OCI-LY7 (cell line): ENCODE results near the gene TBC1D1. TPM values are rescaled to one million over a fixed set of nuclear protein-coding genes. Genes with fewer than 3 reads are reported as not detected.

Source experiments
- BruUV-seq: library from RNA; stranded (reverse); fragments of 400-500 nt; replicated peaks from 2 replicates; lab custom pipeline; 2021; lab: Mats Ljungman, UMichigan
- CTCF ChIA-PET: fragments of 300-600 bp; sonication (Branson Sonifier 250); formaldehyde crosslinking; loops from one replicate; lab custom pipeline; 2022; ENCODE audit warnings: antibody characterized with exemption; ENCODE audit not compliant: unreplicated experiment; lab: Charles Lee
- POLR2A ChIA-PET: fragments of 300-600 bp; sonication (Branson Sonifier 250); formaldehyde crosslinking; loops from one replicate; lab custom pipeline; 2022; ENCODE audit warnings: antibody characterized with exemption; lab: Charles Lee
- DNase-seq: peaks from one replicate; pipeline ENCODE4 v3.0.0-alpha.2; 2015; ENCODE audit warnings: low spot score
- H2AFZ ChIP-seq: fragments of 200-600 bp; sonication (generic), shearing (Covaris generic); 2 replicates; pipeline ENCODE4 v1.6.1; 2014; ENCODE audit warnings: mild to moderate bottlenecking, antibody characterized with exemption, low read length, moderate library complexity
- H3K27ac ChIP-seq: fragments of 200-600 bp; sonication (generic); 2 replicates; pipeline ENCODE4 v1.5.1; 2014; ENCODE audit warnings: mixed run types, low read depth, mild to moderate bottlenecking, moderate library complexity, low read length, inconsistent platforms; ENCODE audit not compliant: poor library complexity, severe bottlenecking
- H3K36me3 ChIP-seq: fragments of 200-600 bp; sonication (generic); 2 replicates; pipeline ENCODE4 v1.6.1; 2014; ENCODE audit warnings: mild to moderate bottlenecking, antibody characterized with exemption, low read length, moderate library complexity, mixed read lengths; ENCODE audit not compliant: insufficient read depth
- H3K4me1 ChIP-seq: fragments of 200-600 bp; sonication (generic); 2 replicates; pipeline ENCODE4 v1.5.1; 2014; ENCODE audit warnings: mild to moderate bottlenecking, low read length; ENCODE audit not compliant: insufficient read depth, poor library complexity, severe bottlenecking
- H3K4me2 ChIP-seq: fragments of 200-600 bp; sonication (generic); 2 replicates; pipeline ENCODE4 v1.6.1; 2014; ENCODE audit warnings: mild to moderate bottlenecking, low read length
- H3K4me3 ChIP-seq: fragments of 200-600 bp; sonication (generic); 2 replicates; pipeline ENCODE4 v1.5.1; 2014; ENCODE audit warnings: mild to moderate bottlenecking, low read depth, low read length; ENCODE audit not compliant: poor library complexity, severe bottlenecking
- H3K79me2 ChIP-seq: fragments of 200-600 bp; sonication (generic); 2 replicates; pipeline ENCODE4 v1.6.1; 2016; ENCODE audit warnings: low read depth, mild to moderate bottlenecking, low read length, moderate library complexity, mixed read lengths; ENCODE audit not compliant: insufficient read depth
- H3K9me2 ChIP-seq: fragments of 200-600 bp; sonication (generic); 2 replicates; pipeline ENCODE4 v1.6.1; 2016; ENCODE audit warnings: mild to moderate bottlenecking, low read length, mixed read lengths; ENCODE audit not compliant: insufficient read depth
- H3K9me3 ChIP-seq: fragments of 200-600 bp; sonication (generic); 2 replicates; pipeline ENCODE4 v1.6.1; 2014; ENCODE audit warnings: mild to moderate bottlenecking, mixed run types, low read length, mixed read lengths
- H4K20me1 ChIP-seq: fragments of 200-600 bp; sonication (generic); 2 replicates; pipeline ENCODE4 v1.6.1; 2014; ENCODE audit warnings: mild to moderate bottlenecking, antibody characterized with exemption, low read length, moderate library complexity, mixed read lengths; ENCODE audit not compliant: insufficient read depth
- EZH2phosphoT487 ChIP-seq: fragments of 200-600 bp; sonication (generic); IDR thresholded peaks from 2 replicates; pipeline ENCODE4 v1.6.1; 2018; ENCODE audit warnings: low read depth, borderline replicate concordance, mild to moderate bottlenecking, mixed run types, antibody characterized with exemption, low read length, moderate library complexity, mixed read lengths
- intact Hi-C: fragments of 100-400 bp; cut with micrococcal nuclease; formaldehyde crosslinking; loops from one replicate; pipeline ENCODE4 v1.10.0; 2022; ENCODE audit not compliant: unreplicated experiment
- total RNA-seq, 2 experiments: library from RNA; depleted of rRNA in 1 of 2; stranded (reverse); fragments of >200 nt in 1 of 2; shearing (Covaris generic) in 1 of 2; gene quantifications; 2 replicates each; pipeline ENCODE4 v1.2.3, GENCODE V29; 2014 to 2022
- TF ChIP-seq, protein P1 (sequence below): fragments of 200-600 bp; sonication (generic); conservative IDR thresholded peaks from 2 replicates; pipeline ENCODE4 v1.5.1; 2014; ENCODE audit warnings: mild to moderate bottlenecking, antibody characterized with exemption, low read length, moderate library complexity, mixed read lengths

Gene TBC1D1
- total RNA-seq, 2 experiments from 2014 or later = 539 to 545 TPM

DNA sequence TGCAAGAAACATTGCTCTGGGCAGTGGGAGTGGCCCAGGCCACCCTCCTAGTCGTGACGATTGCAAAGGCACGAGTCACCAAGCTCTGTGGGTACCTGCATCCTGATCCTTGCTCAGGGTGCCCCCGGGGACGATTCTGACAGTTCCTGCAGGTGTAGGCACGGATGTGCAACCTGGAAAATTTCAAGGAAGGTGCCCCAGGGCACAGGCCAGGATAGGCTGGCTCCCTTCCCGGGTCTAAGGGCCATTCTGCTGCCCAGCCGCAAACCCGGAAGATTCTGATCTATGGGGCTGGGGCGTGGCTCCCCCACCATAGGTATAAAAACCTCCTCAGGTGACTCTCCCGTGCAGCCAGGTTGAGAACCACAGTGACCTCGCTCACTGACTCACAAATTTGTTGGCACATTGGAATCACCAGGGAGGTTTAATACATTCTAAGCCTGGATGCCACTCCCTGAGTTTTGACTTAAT lies 297.8 kb downstream of the TBC1D1 start:
- no peaks in the 10 kb centered on the region for H3K9me2 ChIP-seq
- ChIA-PET CTCF (no interaction called here), POLR2A (no interaction called here)
- no peaks in the 10 kb centered on the region for H3K36me3 ChIP-seq
- no TSS peak for BruUV-seq
- H3K27ac ChIP-seq = no peak overlapping the region
- H3K79me2 ChIP-seq = no peaks in the 10 kb centered on the region
- H3K4me2 ChIP-seq = no peak overlapping the region
- TF ChIP-seq, protein P1, sequence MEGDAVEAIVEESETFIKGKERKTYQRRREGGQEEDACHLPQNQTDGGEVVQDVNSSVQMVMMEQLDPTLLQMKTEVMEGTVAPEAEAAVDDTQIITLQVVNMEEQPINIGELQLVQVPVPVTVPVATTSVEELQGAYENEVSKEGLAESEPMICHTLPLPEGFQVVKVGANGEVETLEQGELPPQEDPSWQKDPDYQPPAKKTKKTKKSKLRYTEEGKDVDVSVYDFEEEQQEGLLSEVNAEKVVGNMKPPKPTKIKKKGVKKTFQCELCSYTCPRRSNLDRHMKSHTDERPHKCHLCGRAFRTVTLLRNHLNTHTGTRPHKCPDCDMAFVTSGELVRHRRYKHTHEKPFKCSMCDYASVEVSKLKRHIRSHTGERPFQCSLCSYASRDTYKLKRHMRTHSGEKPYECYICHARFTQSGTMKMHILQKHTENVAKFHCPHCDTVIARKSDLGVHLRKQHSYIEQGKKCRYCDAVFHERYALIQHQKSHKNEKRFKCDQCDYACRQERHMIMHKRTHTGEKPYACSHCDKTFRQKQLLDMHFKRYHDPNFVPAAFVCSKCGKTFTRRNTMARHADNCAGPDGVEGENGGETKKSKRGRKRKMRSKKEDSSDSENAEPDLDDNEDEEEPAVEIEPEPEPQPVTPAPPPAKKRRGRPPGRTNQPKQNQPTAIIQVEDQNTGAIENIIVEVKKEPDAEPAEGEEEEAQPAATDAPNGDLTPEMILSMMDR = no peak
- no peak for TF ChIP-seq EZH2phosphoT487
- H3K4me3 ChIP-seq = no peak overlapping the region
- intact Hi-C loops = no loop called here
- H3K9me3 ChIP-seq = no peaks in the 10 kb centered on the region
- H2AFZ ChIP-seq = no peak overlapping the region
- no peak for DNase-seq
- no peaks in the 10 kb centered on the region for H3K4me1 ChIP-seq
- H4K20me1 ChIP-seq = no peaks in the 10 kb centered on the region

Other genes starting within 250 kb of the TBC1D1 start
- 60.7 and 62.3 TPM in 2 replicates for gene RELL1, start 204.7 kb upstream of the TBC1D1 start, total RNA-seq (2014; rRNA removed; shearing (Covaris generic))
- 51.6 and 53.5 TPM in 2 replicates for gene RELL1, start 204.7 kb upstream of the TBC1D1 start, total RNA-seq (2022)
- 52.7 and 67.4 TPM in 2 replicates for gene PGM2, start 64.4 kb upstream of the TBC1D1 start, total RNA-seq (2014; rRNA removed; shearing (Covaris generic))
- gene PGM2, start 64.4 kb upstream of the TBC1D1 start, total RNA-seq (2022) = 106 and 108 TPM in 2 replicates
- 1.0 and 1.6 TPM in 2 replicates for gene PTTG2, start 69.3 kb downstream of the TBC1D1 start, total RNA-seq (2014; rRNA removed; shearing (Covaris generic))
- 1.7 and 2.0 TPM in 2 replicates for gene PTTG2, start 69.3 kb downstream of the TBC1D1 start, total RNA-seq (2022)